Stimulated activated CD4-positive, alpha-beta T cell treated with anti-CD3 and anti-CD28 coated beads, Interleukin-15, amount 100 ng/mL, for 1 hour (primary cell): Measurements from ENCODE around the gene STAT6.
"Not testable (repeated sequence)": the region's sequence is repeated elsewhere in the genome, so short reads cannot be mapped to it uniquely, and the experiment has no call there.

Experiments
- DNase-seq, 2 donors: peaks; one replicate each; pipeline ENCODE4 v3.0.0-alpha.2; 2020; ENCODE audit warnings: low read depth in 1 of 2, low spot score in 1 of 2

The STAT6 gene

GRCh38 chr12:57127726-57128518 is 16.8 kb upstream of the STAT6 start, which contains the start of gene LRP1:
LRP1 (plus strand) TSS chr12:57128483; CDS start chr12:57128965, 482 bp downstream.
- DNase-seq = peak; percentile 66 to 69

- DNase-seq = no peak
Observed at GRCh38 chr12:57127101-57127725, 16.1 kb upstream of the STAT6 start.

GRCh38 chr12:57126561-57126960 is 15.4 kb upstream of the STAT6 start:
- no peak for DNase-seq

GRCh38 chr12:57126061-57126460 is 14.9 kb upstream of the STAT6 start:
- no peak for DNase-seq

- DNase-seq = peak; percentile 39 to 52
Observed at GRCh38 chr12:57124261-57124877, 13.2 kb upstream of the STAT6 start.

GRCh38 chr12:57123813-57124212 is 12.7 kb upstream of the STAT6 start:
- DNase-seq = no peak

GRCh38 chr12:57120718-57121117 is 9.6 kb upstream of the STAT6 start:
- not testable (repeated sequence) for DNase-seq

GRCh38 chr12:57119294-57120085 is 8.3 kb upstream of the STAT6 start:
- no peak for DNase-seq

GRCh38 chr12:57118711-57119271 is 7.6 kb upstream of the STAT6 start:
- DNase-seq = no peak

GRCh38 chr12:57116580-57117281 is 5.6 kb upstream of the STAT6 start:
- no peak for DNase-seq

- no peak for DNase-seq
Observed at GRCh38 chr12:57112492-57113294, 1.5 kb upstream of the STAT6 start.

GRCh38 chr12:57110104-57111030 is 795 bp downstream of the STAT6 start:
- peak; percentile 43 to 70 for DNase-seq

- no peak for DNase-seq
Observed at GRCh38 chr12:57109207-57110103, 1.7 kb downstream of the STAT6 start.

GRCh38 chr12:57107456-57108155 is 3.6 kb downstream of the STAT6 start:
- no peak for DNase-seq

GRCh38 chr12:57106021-57106708 is 5.0 kb downstream of the STAT6 start:
- no peak for DNase-seq
